HG02870 (cell line): ENCODE results near the gene ACAP3.

Source experiments
- ATAC-seq: cut with Tn5 transposase; IDR thresholded peaks from one replicate; pipeline ENCODE4 v1.9.1; 2021; ENCODE audit warnings: mild to moderate bottlenecking, moderate library complexity; ENCODE audit not compliant: unreplicated experiment

ACAP3 gene

GRCh38 chr1:1314678-1315335, 7.1 kb upstream of the ACAP3 start:
- ATAC-seq: no peak

GRCh38 chr1:1314237-1314586, 6.5 kb upstream of the ACAP3 start:
- no peak for ATAC-seq

GRCh38 chr1:1313500-1314236, 5.9 kb upstream of the ACAP3 start:
- no peak for ATAC-seq

- ATAC-seq: no peak
Observed at GRCh38 chr1:1312450-1313314, 5.0 kb upstream of the ACAP3 start.

GRCh38 chr1:1311107-1312104, 3.7 kb upstream of the ACAP3 start:
- ATAC-seq: no peak

- ATAC-seq: no peak
Observed at GRCh38 chr1:1310476-1311053, 2.8 kb upstream of the ACAP3 start.

GRCh38 chr1:1310109-1310385, 2.3 kb upstream of the ACAP3 start:
- ATAC-seq: no peak

GRCh38 chr1:1309251-1310108, 1.8 kb upstream of the ACAP3 start:
- no peak for ATAC-seq

DNA sequence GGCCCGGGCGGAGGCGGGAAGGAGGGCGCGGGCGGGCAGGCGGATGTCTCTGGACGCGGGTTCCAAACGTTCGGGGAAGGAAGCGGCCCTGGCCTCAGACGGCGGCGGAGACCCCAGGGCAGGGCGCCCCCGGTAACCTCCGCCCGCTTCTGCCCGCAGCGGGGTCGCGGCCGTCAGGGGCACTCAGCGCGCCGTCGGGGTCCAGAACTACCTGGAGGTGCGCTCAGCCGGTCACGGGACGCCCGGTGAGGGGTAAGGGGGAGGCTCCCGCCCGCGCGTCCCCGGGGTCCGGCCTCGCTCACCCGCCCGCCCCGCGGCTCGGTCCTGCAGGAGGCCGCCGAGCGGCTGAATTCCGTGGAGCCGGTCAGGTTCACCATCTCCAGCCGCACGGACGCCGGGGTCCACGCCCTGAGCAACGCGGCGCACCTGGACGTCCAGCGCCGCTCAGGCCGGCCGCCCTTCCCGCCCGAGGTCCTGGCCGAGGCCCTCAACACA, 1.1 kb upstream of the ACAP3 start:
- peak; percentile 3 for ATAC-seq

DNA sequence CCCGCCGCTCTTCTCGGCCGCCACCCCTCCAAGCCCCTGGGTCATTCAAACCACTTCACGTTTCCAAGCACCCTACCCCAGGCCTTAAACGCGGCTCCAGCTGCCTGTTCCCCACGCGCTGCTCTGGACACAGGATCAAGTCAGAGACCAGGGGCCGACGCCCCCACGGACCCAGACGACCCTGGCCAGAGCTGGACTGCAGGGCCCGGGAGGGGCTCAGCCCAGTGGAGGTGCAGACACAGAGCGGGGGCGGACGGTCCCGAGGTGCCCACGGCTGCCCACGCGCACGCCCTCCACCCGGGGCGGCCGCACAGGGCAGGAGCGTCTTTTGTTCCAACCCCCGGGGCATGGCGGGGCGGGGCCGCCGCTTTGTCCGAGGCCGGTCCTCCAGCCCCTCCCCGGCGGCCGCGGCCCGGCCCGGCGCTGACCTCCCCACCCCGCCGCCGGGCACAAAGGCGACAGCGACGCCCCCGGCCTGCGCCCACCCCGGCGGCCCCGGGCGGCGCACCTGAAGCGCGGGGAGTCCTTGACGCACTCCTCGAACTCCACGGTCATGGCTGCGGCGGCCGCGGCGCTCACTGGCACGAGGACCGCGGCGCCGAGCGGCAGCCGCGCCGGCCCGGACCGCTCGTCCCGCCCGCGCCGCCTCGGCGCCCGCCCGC, 338 bp downstream of the ACAP3 start:
- ATAC-seq: no peak

DNA sequence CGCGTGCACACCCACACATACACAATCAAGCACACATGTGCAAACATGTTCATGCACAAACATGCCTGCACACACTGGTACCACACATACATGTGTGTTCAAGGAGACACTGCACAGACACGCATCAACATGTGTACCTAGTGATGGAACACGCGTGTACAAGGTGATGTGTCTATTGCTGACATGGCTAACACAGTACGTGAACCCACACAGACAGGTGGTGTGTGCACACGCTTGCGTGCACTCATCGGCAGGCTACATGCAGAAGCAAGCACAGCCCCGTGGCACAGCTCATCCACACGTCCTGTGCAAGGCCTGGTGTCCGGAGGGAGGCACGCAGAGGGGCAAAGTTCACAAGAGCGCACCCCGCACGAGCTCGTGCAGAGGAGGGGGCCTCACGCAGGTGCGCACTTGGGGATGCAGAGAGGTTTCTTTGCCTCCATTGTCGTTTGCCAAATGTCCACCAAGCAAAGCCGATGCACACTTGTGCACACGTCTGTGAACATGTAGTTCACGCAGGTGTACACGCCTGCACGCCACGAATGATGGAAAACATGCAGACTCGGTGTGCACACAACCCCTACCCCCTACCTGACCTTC, 969 bp downstream of the ACAP3 start:
- no peak for ATAC-seq

- ATAC-seq: no peak
Observed at GRCh38 chr1:1306070-1306660, 1.6 kb downstream of the ACAP3 start.

DNA sequence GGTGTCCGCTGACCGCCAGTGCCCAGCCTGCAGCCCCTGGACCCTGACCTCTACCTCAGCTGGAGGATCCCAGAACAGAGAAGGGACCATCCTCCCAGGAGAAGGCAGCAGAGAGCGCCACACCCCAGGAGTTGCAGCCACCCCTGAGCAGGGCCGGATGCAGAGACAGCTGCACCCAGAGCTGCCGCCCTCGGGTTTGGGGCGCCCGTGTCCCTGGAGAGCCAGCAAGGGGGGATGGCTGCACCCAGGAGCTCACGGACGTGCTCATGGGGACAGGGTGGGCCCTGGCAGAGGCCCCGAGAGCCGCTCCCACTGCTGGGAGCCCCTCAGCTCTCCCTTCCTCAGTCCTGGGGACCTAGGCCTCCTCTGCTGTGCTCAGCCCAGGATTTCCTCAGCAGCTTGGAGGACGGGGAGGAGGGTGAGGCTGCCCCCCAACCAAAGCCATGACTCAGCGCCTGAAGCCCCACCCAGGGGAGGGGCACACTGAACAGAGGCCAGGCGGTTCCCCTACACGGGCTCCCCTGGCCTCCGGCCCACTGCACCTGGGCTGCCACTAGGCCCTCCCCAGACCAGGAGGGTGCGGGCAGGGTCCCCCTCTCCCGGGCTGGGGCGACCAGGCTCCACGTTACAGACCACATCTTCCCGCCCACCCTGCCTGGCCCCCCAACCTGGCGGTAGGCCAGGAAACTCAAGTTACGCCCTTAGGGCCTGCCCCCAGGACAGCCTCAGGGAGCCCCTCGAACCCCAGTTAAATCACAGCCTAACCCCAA, 2.2 kb downstream of the ACAP3 start:
- ATAC-seq: no peak

DNA sequence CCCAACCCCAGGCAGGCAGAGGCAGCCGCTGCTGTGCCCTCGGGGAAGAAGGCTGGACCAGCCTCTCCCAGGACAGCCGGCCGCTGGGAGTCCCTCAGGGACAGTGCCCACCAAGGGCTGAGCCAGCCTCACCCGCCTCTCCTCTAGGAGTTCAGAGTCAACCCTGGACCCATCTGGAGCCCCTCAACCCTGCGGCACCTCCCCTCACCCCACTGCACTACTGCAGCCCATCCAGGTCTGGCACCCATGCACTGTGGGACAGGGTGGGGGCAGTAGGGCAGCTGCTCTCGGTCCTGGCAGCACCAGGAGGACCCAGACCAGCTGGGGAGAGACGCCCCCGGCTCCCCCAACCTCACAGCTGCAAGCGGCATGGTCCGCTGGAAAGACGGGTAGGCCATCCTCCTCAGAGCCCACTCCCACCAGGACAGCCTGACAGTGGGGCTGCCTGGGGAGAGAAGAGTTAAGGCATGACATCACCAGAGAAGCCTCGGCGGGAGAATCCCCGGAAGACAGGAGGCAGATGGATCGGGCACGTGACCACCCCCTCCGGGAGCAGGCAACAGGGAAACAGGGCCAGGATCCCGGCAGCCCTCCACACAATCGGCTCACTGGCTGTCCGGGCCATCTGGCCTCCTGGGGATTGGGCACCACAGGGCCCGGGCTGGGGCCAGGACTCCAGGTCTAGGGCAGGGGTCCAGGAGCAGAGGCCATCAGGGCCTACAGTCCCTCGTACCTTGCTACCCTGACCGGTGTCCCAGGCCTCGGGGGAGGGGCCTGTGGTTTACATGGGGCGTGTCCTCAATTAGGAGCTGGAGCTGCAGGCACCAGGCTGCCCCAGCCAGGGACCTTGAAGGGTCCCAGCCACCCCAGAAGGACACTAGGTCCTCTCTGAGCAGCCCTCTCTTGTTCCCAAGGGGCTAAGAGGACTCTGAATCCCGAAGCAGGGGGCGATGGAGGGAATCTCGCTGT, 3.1 kb downstream of the ACAP3 start:
- no peak for ATAC-seq

DNA sequence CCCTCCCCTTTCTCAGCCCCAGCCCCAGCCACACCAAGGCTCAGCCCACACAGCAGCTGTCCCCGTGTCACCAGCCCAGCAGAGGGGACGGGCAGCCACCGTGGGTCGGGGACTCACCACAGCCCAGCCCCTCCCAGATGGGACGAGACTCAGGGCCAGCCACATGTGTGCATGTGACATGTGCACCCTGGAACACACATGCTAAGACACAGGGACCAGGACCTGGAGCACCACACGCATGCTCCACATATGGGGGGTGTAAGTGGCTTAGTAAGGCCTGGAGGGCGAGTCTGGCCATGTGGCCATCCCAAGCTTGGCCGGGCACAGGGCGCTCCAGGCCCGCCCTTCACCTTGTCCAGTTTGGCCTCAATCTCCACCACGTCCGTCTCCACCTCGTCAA, 4.0 kb downstream of the ACAP3 start:
- no peak for ATAC-seq

DNA sequence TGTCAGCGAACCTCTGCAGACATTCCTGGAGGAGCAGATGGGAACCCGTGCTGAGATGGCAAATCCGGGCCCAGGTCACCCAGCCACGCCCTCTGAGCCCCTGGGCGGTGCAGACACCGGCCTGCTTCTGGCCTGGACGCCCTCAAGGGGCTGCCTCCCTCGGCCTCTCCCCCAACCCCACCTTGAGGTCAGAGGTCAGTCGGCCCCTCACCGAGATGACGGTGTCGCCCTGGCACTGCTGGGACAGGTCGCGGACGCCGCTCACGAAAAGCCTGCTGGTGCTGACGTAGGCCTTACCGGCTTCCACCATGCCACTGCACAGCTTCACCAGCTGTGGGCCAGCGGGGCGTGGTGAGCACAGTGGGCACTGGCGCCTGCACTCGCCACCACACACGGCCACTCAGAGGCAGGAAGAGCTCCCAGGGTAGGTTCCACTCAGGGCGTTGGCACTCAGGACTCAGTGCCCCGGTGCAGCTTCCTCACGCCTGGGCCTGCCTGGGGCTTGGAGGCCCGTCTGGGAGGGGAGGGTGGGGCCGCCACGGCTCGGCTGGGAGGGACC, 4.7 kb downstream of the ACAP3 start:
- ATAC-seq: no peak
